ENCODE data around the gene TRMT44. TPM values are rescaled to one million over a fixed set of nuclear protein-coding genes. Genes with fewer than 3 reads are reported as not detected.

Gene TRMT44
- total RNA-seq, 1 experiment from 2014 or later: 23.4 TPM

DNA sequence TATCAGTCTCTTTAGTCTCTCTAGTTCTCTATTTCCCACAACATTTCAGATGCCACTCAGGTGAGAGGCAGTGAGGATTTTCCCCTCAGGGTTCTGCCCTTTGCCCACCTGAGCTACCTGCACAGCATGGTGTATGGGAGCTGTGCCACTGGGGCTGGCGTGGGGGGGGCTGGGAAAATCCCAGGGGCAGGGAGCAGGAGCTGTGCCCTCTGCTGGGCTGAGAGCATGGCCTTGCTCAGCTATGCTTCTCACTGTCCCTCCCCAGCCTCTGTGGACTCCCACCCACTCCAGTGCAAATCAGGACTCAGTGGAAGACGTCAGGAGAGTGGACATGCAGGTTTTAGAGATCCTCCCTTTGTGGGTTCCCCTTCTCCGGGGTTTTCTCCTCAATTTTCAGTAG lies 57.2 kb downstream of the TRMT44 start:
- DNase-seq: no peak
- Mint-ChIP-seq H3K4me1 (ENCODE audit: low read depth, unreplicated experiment) (no peaks in the 10 kb centered on the region), H3K27ac (ENCODE audit: unreplicated experiment) (no peak overlapping the region), H3K9me3 (ENCODE audit: unreplicated experiment) (peaks cover 12% of the 10 kb centered on the region), H3K36me3 (ENCODE audit: insufficient read depth, unreplicated experiment) (no peaks in the 10 kb centered on the region), H3K27me3 (ENCODE audit: insufficient read depth, unreplicated experiment) (no peaks in the 10 kb centered on the region), H3K4me3 (ENCODE audit: unreplicated experiment) (no peak overlapping the region)
- TF ChIP-seq, protein P1, sequence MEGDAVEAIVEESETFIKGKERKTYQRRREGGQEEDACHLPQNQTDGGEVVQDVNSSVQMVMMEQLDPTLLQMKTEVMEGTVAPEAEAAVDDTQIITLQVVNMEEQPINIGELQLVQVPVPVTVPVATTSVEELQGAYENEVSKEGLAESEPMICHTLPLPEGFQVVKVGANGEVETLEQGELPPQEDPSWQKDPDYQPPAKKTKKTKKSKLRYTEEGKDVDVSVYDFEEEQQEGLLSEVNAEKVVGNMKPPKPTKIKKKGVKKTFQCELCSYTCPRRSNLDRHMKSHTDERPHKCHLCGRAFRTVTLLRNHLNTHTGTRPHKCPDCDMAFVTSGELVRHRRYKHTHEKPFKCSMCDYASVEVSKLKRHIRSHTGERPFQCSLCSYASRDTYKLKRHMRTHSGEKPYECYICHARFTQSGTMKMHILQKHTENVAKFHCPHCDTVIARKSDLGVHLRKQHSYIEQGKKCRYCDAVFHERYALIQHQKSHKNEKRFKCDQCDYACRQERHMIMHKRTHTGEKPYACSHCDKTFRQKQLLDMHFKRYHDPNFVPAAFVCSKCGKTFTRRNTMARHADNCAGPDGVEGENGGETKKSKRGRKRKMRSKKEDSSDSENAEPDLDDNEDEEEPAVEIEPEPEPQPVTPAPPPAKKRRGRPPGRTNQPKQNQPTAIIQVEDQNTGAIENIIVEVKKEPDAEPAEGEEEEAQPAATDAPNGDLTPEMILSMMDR (IDR thresholded peaks at IDR 0.05; ENCODE audit: insufficient read depth in 1 of 2, low read depth in 1 of 2, low read length in 1 of 2, severe bottlenecking in 1 of 2, unreplicated experiment in 1 of 2): no peak
- BruUV-seq (replicated peaks): no TSS peak
- Histone ChIP-seq H3K27me3 (replicated peaks; ENCODE audit: control insufficient read depth, insufficient read depth, low read length) (no peaks in the 10 kb centered on the region), H3K36me3 (ENCODE audit: control insufficient read depth, insufficient read depth, low read length) (no peaks in the 10 kb centered on the region), H3K9me3 (no peaks in the 10 kb centered on the region), H3K4me1 (no peaks in the 10 kb centered on the region), H3K4me3 (ENCODE audit: low read depth, low read length) (no peak overlapping the region)
- ChIA-PET POLR2A (no interaction called here), CTCF (no interaction called here)
- intact Hi-C loops (cut with micrococcal nuclease; ENCODE audit: unreplicated experiment): no loop called here

DNA sequence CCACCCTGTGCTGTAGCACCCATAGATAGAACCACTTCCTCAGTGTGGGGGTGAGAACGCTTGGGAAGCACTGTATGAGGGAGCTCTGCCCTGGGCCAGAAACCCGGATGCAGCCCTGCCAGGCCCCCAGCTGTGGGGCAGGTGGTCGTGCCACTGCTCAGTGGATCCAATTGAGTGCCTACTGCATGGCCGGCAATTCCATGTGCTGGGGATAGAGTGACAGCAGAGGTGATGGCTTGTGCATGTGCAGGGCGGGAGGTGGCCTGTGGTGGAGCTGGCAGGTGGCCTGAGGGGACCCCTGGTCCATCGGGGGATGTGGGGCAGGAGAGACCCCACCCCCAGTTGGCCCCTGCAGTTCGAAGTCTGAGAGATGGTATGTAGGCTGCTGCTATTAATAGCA lies 60.4 kb downstream of the TRMT44 start:
- intact Hi-C loops (cut with micrococcal nuclease; ENCODE audit: unreplicated experiment): no loop called here
- ChIA-PET CTCF (no interaction called here), POLR2A (no interaction called here)
- Mint-ChIP-seq H3K36me3 (ENCODE audit: insufficient read depth, unreplicated experiment) (no peaks in the 10 kb centered on the region), H3K27me3 (ENCODE audit: insufficient read depth, unreplicated experiment) (no peaks in the 10 kb centered on the region), H3K4me1 (ENCODE audit: low read depth, unreplicated experiment) (no peaks in the 10 kb centered on the region), H3K9me3 (ENCODE audit: unreplicated experiment) (peaks cover 12% of the 10 kb centered on the region), H3K27ac (ENCODE audit: unreplicated experiment) (no peak overlapping the region), H3K4me3 (ENCODE audit: unreplicated experiment) (no peak overlapping the region)
- no peak for DNase-seq
- TF ChIP-seq, protein P1 (IDR thresholded peaks at IDR 0.05; ENCODE audit: insufficient read depth in 1 of 2, low read depth in 1 of 2, low read length in 1 of 2, severe bottlenecking in 1 of 2, unreplicated experiment in 1 of 2): no peak
- H3K36me3 ChIP-seq (ENCODE audit: control insufficient read depth, insufficient read depth, low read length): no peaks in the 10 kb centered on the region
- no peaks in the 10 kb centered on the region for H3K27me3 ChIP-seq (replicated peaks; ENCODE audit: control insufficient read depth, insufficient read depth, low read length)
- no TSS peak for BruUV-seq (replicated peaks)
- no peaks in the 10 kb centered on the region for H3K4me1 ChIP-seq
- H3K9me3 ChIP-seq: no peaks in the 10 kb centered on the region
- H3K4me3 ChIP-seq (ENCODE audit: low read depth, low read length): no peak overlapping the region

DNA sequence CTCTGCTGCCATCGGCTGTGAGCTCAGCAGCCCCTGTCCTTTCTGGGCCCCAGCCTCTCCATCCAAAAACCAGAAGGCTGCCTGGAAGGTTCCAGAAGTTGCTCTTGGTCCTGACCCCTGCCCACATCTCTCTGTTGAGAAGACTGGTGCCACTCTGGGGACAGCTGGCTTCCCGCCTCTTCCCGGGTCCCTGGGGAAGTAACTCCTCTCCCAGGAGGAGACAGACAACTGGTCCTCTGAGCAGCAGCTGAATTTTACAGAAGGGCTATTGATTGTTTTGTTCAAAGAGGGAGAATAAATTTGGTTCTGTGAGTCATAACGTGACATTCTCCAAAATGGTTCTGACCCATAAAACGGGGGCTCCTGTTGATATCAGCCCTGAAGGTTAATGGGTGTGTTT lies 61.2 kb downstream of the TRMT44 start:
- Mint-ChIP-seq H3K4me1 (ENCODE audit: low read depth, unreplicated experiment) (no peaks in the 10 kb centered on the region), H3K36me3 (ENCODE audit: insufficient read depth, unreplicated experiment) (no peaks in the 10 kb centered on the region), H3K9me3 (ENCODE audit: unreplicated experiment) (peaks cover 12% of the 10 kb centered on the region), H3K27ac (ENCODE audit: unreplicated experiment) (no peak overlapping the region), H3K27me3 (ENCODE audit: insufficient read depth, unreplicated experiment) (no peaks in the 10 kb centered on the region), H3K4me3 (ENCODE audit: unreplicated experiment) (no peak overlapping the region)
- TF ChIP-seq, protein P1 (IDR thresholded peaks at IDR 0.05; ENCODE audit: insufficient read depth in 1 of 2, low read depth in 1 of 2, low read length in 1 of 2, severe bottlenecking in 1 of 2, unreplicated experiment in 1 of 2): no peak
- H3K4me1 ChIP-seq: no peaks in the 10 kb centered on the region
- intact Hi-C loops (cut with micrococcal nuclease; ENCODE audit: unreplicated experiment): no loop called here
- H3K9me3 ChIP-seq: no peaks in the 10 kb centered on the region
- no TSS peak for BruUV-seq (replicated peaks)
- POLR2A ChIA-PET: no interaction called here
- H3K4me3 ChIP-seq (ENCODE audit: low read depth, low read length): no peak overlapping the region
- DNase-seq: no peak
- H3K36me3 ChIP-seq (ENCODE audit: control insufficient read depth, insufficient read depth, low read length): no peaks in the 10 kb centered on the region
- H3K27me3 ChIP-seq (replicated peaks; ENCODE audit: control insufficient read depth, insufficient read depth, low read length): no peaks in the 10 kb centered on the region
- CTCF ChIA-PET: no interaction called here
